ENCODE measurements around the gene PRR22.

Gene PRR22

GRCh38 chr19:5784581-5785147 is at the start of gene PRR22:
TSS of gene PRR22 (minus strand) at chr19:5784746. CDS start at chr19:5784660, 86 bp downstream.
- DNase-seq, result no peak

GRCh38 chr19:5832527-5833216 is 48.1 kb upstream of the PRR22 start:
- no peak for DNase-seq

GRCh38 chr19:5832061-5832460 is 47.5 kb upstream of the PRR22 start:
- no peak for DNase-seq

GRCh38 chr19:5831159-5831558 is 46.6 kb upstream of the PRR22 start:
- DNase-seq, result no peak

GRCh38 chr19:5829567-5830310 is 45.2 kb upstream of the PRR22 start:
- no peak for DNase-seq

GRCh38 chr19:5828661-5829566 is 44.4 kb upstream of the PRR22 start:
- no peak for DNase-seq

GRCh38 chr19:5827891-5828660 is 43.5 kb upstream of the PRR22 start:
- peak; percentile 21 to 59 for DNase-seq

- no peak for DNase-seq
Measured at GRCh38 chr19:5827342-5827890, 42.9 kb upstream of the PRR22 start.

- no peak for DNase-seq
Measured at GRCh38 chr19:5826531-5827341, 42.2 kb upstream of the PRR22 start.

GRCh38 chr19:5825178-5825577 is 40.6 kb upstream of the PRR22 start:
- no peak for DNase-seq

- DNase-seq, result no peak
Measured at GRCh38 chr19:5824751-5825150, 40.2 kb upstream of the PRR22 start.

GRCh38 chr19:5823579-5824281 is 39.2 kb upstream of the PRR22 start:
- no peak for DNase-seq

- no peak for DNase-seq
Measured at GRCh38 chr19:5822181-5822844, 37.8 kb upstream of the PRR22 start.

- no peak for DNase-seq
Measured at GRCh38 chr19:5821521-5822180, 37.1 kb upstream of the PRR22 start.

GRCh38 chr19:5820785-5821184 is 36.2 kb upstream of the PRR22 start:
- DNase-seq, result no peak

- DNase-seq, result no peak
Measured at GRCh38 chr19:5818594-5818993, 34.0 kb upstream of the PRR22 start.

GRCh38 chr19:5817218-5817617 is 32.7 kb upstream of the PRR22 start:
- no peak for DNase-seq

- no peak for DNase-seq
Measured at GRCh38 chr19:5814852-5815246, 30.3 kb upstream of the PRR22 start.

Measured in hippocampal formation (tissue), 2 donors.